Heart right ventricle (tissue), 16 donors: Measurements from ENCODE around the gene MEGF11. TPM values are rescaled to one million over a fixed set of nuclear protein-coding genes. Genes with fewer than 3 reads are reported as not detected.

Experiments used
- ATAC-seq, 8 donors: fragments of 200-7000 bp; cut with Tn5 transposase; one replicate each; pipeline ENCODE4 v1.9.1; 2020; ENCODE audit warnings: mild to moderate bottlenecking in 8 of 8, moderate library complexity in 8 of 8, moderate number of reproducible peaks in 1 of 8
- DNase-seq, 2 donors: peaks; one replicate each; pipeline ENCODE4 v3.0.0-alpha.2; 2020
- H3K27ac ChIP-seq, 10 donors: fragments of 200-600 bp; sonication (generic) in 2 of 10; one replicate each; pipeline versions ENCODE4 v1.5.0 to v1.8.0; 2020 to 2022; ENCODE audit warnings: mild to moderate bottlenecking in 3 of 10
- H3K27me3 ChIP-seq, 7 donors: fragments of 200-600 bp; one replicate each; pipeline ENCODE4 v1.8.0; 2021 to 2022; ENCODE audit warnings: mild to moderate bottlenecking in 2 of 7
- H3K36me3 ChIP-seq, 9 donors: fragments of 200-600 bp; sonication (generic) in 1 of 9; one replicate each; pipeline versions ENCODE4 v1.5.0 to v1.8.0; 2020 to 2022; ENCODE audit warnings: mild to moderate bottlenecking in 2 of 9
- H3K4me1 ChIP-seq, 9 donors: fragments of 200-600 bp; sonication (generic) in 1 of 9; one replicate each; pipeline versions ENCODE4 v1.5.0 to v1.8.0; 2020 to 2022; ENCODE audit warnings: mild to moderate bottlenecking in 4 of 9
- H3K4me3 ChIP-seq, 10 donors: fragments of 200-600 bp; sonication (generic) in 2 of 10; one replicate each; pipeline versions ENCODE4 v1.5.0 to v1.8.0; 2020 to 2022; ENCODE audit warnings: mild to moderate bottlenecking in 7 of 10, moderate library complexity in 2 of 10
- H3K9me3 ChIP-seq, 11 donors: fragments of 200-600 bp in 10 of 11; sonication (generic) in 2 of 11; one replicate each; pipeline versions ENCODE4 v1.5.0 to v1.8.0; 2013 to 2022; ENCODE audit warnings: mild to moderate bottlenecking in 2 of 11, control low read depth in 1 of 11, moderate library complexity in 1 of 11
- CTCF ChIP-seq, 9 donors: fragments of 200-600 bp; sonication (generic) in 2 of 9; IDR thresholded peaks; one replicate each; pipeline versions ENCODE4 v1.5.0 to v1.8.0; 2021 to 2022; ENCODE audit warnings: antibody characterized with exemption in 9 of 9, mild to moderate bottlenecking in 5 of 9, moderate library complexity in 1 of 9
- WGBS, 2 donors: extraction: QIAGEN DNeasy Blood & Tissue Kit; methylation state at CpG; one replicate each; pipeline ENCODE4 v1.1.7; 2013; ENCODE audit warnings: inconsistent platforms in 1 of 2; 5-methylcytosine and 5-hydroxymethylcytosine counted together
- intact Hi-C, 10 donors: fragments of 100-400 bp; cut with DNase I; formaldehyde crosslinking; loops; one replicate each; pipeline versions ENCODE4 v1.11.1 to v1.14.2; 2022
- polyA plus RNA-seq, 2 donors: library from polyadenylated mRNA; stranded (reverse); fragments of 200-250 nt; gene quantifications; one replicate each; pipeline ENCODE4 v1.2.3, GENCODE V29; 2013
- total RNA-seq, 10 donors: library from RNA; stranded (reverse); fragmentation: NEBNext Ultra II Directional in 3 of 10; extraction: Animal tissue kit (Norgen Biotek cat#: 25700) in 3 of 10; gene quantifications; one replicate each; pipeline versions ENCODE4 v1.2.1 to v1.2.4, GENCODE V29; 2021 to 2023
- donor health status: Arrhythmogenic right ventricular cardiomyopathy.
- donor health status: ischemic (EF 13 %, LVEDD 7.1; RV severe dilation, severe dysfunction).
- donor health status: healthy with polysubstance abuse.
- donor health status: DM: no; HTN: yes; CAD: no.
- donor health status: DM: no; HTN: no; CAD: no.
- donor health status: ischemic (EF 25% LVEDD 6.9; RV normal size, moderate dysfunction).
- donor health status: ischemic (EF 25% LVEDD 5.7; RV mildly dilated, moderate dysfunction).
- donor health status: healthy.
- donor health status: DM: yes; HTN: yes; CAD: no.
- donor health status: Ischemic cardiomyopathy.
- donor health status: ischemic (EF 35%, LVEDD 5.7; RV mildly dilated, moderate dysfunction).
- donor health status: nonischemic (EF 11% LVEDD 7.7; RV severe dilation, severe dysfunction).
- donor health status: DM: yes; HTN: yes; CAD: no.
- donor health status: PGD.
- donor health status: ischemic (EF 29% LVEDD 5.4; RV normal size, mild dysfunction).
- donor health status: nonischemic (EF 23%, LVEDD 6.1; RV moderate dilation, normal function).

MEGF11 gene
- total and polyA plus RNA-seq, 12 donors, result 0.03 TPM; not detected in 11

- ATAC-seq, result no peak
- Histone ChIP-seq H3K27ac (no peak overlapping the region), H3K4me3 (no peak overlapping the region), H3K36me3 (peaks cover 0 to 9% (median 0%) of the 10 kb centered on the region in 9 donors), H3K4me1 (peaks cover 0 to 15% (median 5%) of the 10 kb centered on the region in 9 donors), H3K9me3 (no peaks in the 10 kb centered on the region), H3K27me3 (no peaks in the 10 kb centered on the region)
- DNase-seq, result no peak
- intact Hi-C loops, result loop anchor here in 2 of 10 donors (10.0 kb wide), 2 partner anchors 263 to 363 kb away; no protein-coding TSS in a partner anchor
- 59 to 72% methylated on average over 5 of the region's 5 CpGs for WGBS, 2 donors
- no peak for TF ChIP-seq CTCF (IDR thresholded peaks at IDR 0.05)
Observed at GRCh38 chr15:65921780-65922179, 331.8 kb downstream of the MEGF11 start.

- TF ChIP-seq CTCF (IDR thresholded peaks at IDR 0.05), result no peak
- Histone ChIP-seq H3K4me3 (no peak overlapping the region), H3K4me1 (peaks cover 0 to 21% (median 10%) of the 10 kb centered on the region in 9 donors), H3K27ac (no peak overlapping the region), H3K36me3 (peaks cover 0 to 9% (median 0%) of the 10 kb centered on the region in 9 donors), H3K27me3 (no peaks in the 10 kb centered on the region), H3K9me3 (no peaks in the 10 kb centered on the region)
- 78 to 83% methylated on average over 4 of the region's 4 CpGs for WGBS, 2 donors
- DNase-seq (no peak), ATAC-seq (no peak)
- intact Hi-C loops, result loop anchor here in 2 of 10 donors (10.0 kb wide), 2 partner anchors 264 to 364 kb away; no protein-coding TSS in a partner anchor
Observed at GRCh38 chr15:65920825-65921309, 332.7 kb downstream of the MEGF11 start.

GRCh38 chr15:65920121-65920520, 333.4 kb downstream of the MEGF11 start:
- no peak overlapping the region for H3K4me3 ChIP-seq
- ATAC-seq, result no peak
- H3K27ac ChIP-seq, result no peak overlapping the region
- 44 to 54% methylated on average over 1 of the region's 1 CpG for WGBS, 2 donors
- H3K27me3 ChIP-seq, result no peaks in the 10 kb centered on the region
- H3K4me1 ChIP-seq, result peaks cover 0 to 21% (median 10%) of the 10 kb centered on the region in 9 donors
- no peak for TF ChIP-seq CTCF (IDR thresholded peaks at IDR 0.05)
- H3K9me3 ChIP-seq, result no peaks in the 10 kb centered on the region
- DNase-seq, result no peak
- intact Hi-C loops, result loop anchor here in 2 of 10 donors (10.0 kb wide), 2 partner anchors 265 to 365 kb away; no protein-coding TSS in a partner anchor
- peaks cover 0 to 9% (median 0%) of the 10 kb centered on the region in 9 donors for H3K36me3 ChIP-seq

- H3K4me3 ChIP-seq, result no peak overlapping the region
- peaks cover 0 to 21% (median 10%) of the 10 kb centered on the region in 9 donors for H3K4me1 ChIP-seq
- H3K36me3 ChIP-seq, result peaks cover 0 to 9% (median 0%) of the 10 kb centered on the region in 9 donors
- 96% methylated on average over 9 of the region's 9 CpGs for WGBS, 2 donors
- no peak for TF ChIP-seq CTCF (IDR thresholded peaks at IDR 0.05)
- H3K27ac ChIP-seq, result no peak overlapping the region
- intact Hi-C loops, result loop anchor here in 8 of 10 donors (5.0 to 10.0 kb wide), 5 partner anchors 273 to 368 kb away; no protein-coding TSS in a partner anchor
- ATAC-seq (no peak), DNase-seq (no peak)
- no peaks in the 10 kb centered on the region for H3K27me3 ChIP-seq
- H3K9me3 ChIP-seq, result no peaks in the 10 kb centered on the region
Observed at GRCh38 chr15:65919353-65919752, 334.2 kb downstream of the MEGF11 start.
